NCI-H2081 (cell line): ENCODE measurements around the gene GOLGA1.
"Not testable (repeated sequence)": the region's sequence is repeated elsewhere in the genome, so short reads cannot be mapped to it uniquely, and the experiment has no call there.

ENCODE experiments used
- DNase-seq, 2 experiments: peaks; one replicate each; lab custom pipeline; 2025; lab: John Stamatoyannopoulos, UW

GOLGA1 gene, protein sequence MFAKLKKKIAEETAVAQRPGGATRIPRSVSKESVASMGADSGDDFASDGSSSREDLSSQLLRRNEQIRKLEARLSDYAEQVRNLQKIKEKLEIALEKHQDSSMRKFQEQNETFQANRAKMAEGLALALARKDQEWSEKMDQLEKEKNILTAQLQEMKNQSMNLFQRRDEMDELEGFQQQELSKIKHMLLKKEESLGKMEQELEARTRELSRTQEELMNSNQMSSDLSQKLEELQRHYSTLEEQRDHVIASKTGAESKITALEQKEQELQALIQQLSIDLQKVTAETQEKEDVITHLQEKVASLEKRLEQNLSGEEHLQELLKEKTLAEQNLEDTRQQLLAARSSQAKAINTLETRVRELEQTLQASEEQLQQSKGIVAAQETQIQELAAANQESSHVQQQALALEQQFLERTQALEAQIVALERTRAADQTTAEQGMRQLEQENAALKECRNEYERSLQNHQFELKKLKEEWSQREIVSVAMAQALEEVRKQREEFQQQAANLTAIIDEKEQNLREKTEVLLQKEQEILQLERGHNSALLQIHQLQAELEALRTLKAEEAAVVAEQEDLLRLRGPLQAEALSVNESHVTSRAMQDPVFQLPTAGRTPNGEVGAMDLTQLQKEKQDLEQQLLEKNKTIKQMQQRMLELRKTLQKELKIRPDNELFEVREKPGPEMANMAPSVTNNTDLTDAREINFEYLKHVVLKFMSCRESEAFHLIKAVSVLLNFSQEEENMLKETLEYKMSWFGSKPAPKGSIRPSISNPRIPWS

DNA sequence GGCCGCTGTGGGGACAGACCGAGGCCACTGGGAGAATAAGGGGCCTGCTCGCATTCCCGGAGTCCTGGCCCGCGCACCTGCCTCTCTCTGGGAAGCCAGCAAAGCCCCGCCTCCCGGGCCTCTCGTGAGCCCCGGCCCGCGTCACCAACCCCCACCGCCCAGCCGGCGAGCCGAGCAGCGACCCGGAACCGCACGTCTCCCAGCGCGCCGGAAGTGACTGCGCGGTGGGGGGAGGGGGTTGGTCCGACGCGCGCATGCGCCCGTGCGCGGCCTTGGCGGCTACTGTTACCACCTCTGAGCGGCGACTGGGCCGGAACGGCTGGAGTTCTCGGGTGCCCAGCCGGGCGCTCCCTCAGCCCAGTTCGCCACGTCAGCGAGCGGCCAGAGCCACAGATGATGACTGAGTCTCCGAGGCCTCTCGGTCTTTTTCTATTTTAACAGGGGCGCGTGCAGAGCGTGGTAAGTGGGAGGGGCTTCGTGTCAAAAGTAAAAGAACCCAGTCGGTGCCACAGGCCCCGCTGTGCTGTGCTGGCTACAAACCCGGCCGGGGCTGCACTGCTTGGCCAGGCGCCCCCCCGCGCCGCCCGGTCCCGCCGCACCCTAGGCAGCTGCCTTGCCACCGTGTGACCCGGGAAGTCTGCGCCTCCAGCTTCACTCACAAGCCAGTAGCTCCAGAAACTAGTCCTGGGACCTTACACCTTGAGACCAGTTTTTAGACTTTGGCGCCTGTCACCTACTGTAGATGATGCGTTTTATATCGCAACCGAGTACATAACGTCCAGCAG lies at the start of gene GOLGA1:
Gene GOLGA1, minus strand, starts transcription at position 190 of the 785 bp plus-strand sequence. CDS start 2,372 bp downstream, outside the sequence.
- DNase-seq: peak; percentile 95 to 96

DNA sequence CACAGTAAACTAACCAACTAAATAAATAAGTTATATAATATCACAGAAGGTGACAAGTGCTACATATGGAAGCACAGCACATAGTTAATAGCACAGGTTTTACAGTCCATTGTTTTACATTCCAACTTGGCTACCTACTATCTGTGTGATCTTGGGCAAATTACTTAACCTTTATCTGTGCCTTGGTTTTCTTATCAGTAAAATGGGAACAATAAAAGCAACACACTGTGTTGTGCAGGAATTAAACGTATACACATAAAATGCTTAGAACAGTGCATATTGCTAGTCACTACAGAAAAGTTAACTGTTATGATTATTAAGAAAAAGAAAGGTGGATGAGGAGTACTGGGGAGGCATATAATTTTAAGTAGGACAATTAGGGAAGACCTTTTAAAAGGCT lies 42.8 kb upstream of the GOLGA1 start:
- no peak for DNase-seq

DNA sequence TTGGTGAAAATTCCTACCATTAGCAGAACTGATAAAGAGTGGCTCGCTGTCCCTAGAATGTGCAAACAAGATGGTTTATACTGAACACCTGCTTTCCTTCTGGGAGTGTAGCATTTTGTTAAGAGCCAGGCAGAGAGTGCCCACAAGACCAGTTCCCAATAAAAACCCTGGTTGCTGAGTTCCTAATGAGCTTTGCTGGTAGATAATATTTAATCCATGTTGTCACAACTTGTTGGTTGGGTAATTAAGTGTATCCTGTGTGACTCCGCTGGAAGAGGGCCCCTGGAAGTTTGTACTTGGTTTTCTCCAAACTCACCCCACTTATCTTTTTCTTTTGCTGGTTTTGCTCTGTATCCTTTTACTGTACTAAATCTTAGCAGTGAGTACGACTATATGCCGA lies 39.5 kb upstream of the GOLGA1 start:
- DNase-seq: no peak

DNA sequence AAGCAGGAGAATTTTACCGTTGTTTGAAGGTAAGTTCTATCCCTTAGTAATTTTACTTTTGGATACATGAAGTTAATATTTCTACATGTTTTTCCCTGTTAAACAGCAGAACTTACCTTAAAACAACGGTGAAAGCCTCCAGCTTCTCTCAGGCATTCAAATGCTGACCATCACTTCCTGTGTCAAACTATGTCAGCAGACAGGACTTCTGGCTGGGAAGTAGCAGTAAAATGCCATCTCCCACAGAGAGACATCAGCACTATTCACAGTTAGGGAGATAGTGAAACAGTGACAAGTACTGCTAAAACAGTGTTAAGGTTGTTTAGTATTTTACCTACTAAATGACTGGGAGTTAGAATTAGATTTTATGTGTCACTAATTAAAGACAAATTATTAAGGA lies 34.2 kb upstream of the GOLGA1 start:
- no peak for DNase-seq

DNA sequence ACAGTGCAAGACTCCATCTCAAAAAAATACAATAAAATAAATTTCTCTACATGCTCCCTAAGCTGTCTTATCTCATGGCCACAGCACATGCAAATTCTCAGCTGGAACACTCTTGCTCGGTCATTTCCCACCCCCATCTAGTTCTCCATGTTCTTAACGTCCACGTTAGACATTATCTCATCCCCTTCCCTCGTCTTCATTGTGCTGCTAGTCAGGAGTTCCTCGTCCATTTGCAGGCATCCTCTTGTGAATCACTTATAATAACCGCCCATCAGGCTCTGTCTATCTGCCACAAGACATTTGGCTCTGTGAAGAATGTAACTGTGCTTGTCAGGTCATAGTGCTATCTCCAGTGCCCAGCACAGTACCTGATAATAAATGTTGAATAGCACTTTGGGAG lies 32.9 kb upstream of the GOLGA1 start:
- DNase-seq: no peak

DNA sequence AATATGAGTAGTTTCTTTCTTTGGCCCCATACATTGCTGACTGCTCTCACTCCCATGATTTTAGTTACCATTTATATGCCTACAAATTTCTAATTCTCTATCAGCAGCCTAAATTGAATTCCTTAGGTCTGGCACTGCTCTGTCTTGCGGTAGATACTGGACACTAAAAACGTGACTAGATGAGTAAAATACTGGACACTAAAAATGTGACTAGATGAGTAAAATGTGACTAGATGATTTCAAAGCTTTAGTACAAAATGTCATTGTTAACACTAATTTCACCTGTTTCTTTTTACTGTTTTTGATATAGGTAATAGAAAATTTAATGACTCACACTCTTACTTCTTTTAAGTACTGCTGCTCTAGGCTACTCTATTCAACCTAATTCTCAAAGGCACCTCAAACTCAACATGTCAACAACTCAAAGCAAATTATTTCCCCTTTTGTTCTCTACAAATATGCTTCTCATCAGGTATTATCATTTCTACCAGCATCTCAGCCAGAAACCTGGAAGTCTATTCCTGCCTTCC lies 31.4 kb upstream of the GOLGA1 start:
- DNase-seq: no peak

DNA sequence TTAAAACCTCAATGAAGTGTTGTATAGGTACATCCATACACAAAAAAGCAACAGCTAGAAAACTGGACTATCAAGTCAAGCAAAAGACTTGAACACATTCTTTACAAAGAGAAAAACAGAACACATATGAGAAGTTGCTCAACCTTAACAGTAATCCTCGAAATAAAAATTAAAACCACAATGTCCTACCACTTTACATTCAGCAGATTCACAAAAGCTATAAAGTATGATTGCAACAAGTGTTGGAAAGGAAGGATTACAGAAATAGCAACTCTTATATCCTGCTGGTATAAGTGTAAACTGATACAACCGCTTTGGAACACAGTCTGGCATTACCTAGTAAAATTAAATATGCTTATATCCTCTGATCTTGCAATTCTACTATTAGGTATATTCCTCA lies 28.5 kb upstream of the GOLGA1 start:
- no peak for DNase-seq

DNA sequence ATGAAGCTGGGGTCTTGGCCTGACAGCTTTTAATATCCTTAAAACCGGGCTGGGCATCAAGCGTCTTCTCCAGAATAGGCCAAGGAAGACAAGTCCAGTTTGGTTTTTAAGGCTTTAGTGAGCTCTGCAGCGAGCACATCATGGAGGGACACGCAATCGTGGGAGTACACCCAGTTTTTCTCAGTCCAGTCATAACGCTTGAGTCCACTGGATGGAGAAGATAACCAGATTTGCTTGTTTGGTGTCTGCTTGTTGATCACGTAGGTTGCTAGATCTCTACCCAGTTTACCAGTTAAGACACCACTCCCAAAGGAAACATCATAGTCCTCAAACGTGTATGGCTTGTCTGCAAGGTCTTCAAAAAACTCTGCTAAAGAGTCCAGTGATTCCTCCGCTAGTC lies 27.4 kb upstream of the GOLGA1 start:
- no peak for DNase-seq

DNA sequence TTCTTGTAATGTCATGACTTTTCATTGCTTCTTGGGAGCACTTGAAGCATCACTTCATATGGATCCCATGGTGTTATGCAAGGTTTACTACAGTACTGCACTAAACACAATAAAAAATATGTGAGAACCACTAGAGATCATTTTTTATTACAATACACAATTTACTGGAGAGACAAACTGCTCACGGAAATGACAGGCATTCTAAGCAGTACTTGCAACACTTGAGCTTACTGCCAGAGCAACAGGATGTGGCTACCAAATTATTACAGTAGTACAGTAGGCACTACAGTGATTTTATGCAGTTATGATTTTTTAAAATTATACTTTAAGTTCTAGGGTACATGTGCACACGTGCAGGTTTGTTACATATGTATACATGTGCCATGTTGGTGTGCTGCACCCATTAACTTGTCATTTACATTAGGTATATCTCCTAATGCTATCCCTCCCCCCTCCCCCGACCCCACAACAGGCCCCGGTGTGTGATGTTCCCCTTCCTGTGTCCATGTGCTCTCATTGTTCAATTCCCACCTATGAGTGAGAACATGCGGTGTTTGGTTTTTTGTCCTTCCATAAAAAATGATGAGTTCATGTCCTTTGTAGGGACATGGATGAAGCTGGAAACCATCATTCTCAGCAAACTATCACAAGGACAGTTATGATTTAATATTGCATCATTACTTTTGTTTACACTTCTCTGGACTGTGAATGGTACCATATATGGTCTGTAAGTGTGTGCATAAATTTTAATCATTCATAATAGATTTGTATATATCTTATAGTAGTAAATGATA lies 25.1 kb upstream of the GOLGA1 start:
- not testable (repeated sequence) for DNase-seq

DNA sequence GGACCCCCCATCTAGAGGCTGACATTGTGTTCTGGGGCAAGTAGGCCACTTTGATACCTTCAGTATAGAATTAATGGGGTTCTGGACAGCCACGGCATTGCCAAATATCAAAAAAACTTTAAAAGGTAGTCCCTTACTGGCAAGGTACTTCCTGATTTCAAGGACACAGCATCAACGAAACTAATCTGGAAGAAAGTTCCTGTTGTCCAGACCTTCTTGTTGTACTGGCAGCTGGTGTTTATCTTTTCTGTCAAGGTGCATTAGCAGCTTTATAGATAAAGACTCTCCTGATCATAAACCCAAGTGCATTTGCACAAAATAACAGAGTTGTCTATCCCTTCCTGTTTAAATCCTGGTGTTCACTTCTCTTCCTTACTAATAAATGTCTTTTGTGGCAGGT lies 23.7 kb upstream of the GOLGA1 start:
- no peak for DNase-seq

DNA sequence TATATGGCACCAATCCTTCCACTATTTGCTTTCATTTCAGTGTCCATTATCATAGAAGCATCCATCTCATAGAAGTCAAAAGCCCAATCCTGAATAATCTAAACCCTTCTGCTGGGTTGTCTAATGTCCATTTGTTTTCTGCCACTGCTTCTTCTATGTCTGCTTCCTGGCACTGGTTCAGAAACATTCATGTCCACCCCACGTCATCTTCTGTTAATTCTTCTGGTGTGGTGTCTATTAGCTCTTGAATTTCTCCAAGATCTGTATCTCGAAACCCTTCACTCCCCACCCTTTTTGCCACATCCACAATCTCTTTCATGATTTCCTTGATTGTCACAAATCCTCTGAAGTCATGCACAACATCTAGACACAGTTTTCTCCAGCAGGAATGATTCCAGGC lies 23.2 kb upstream of the GOLGA1 start:
- DNase-seq: no peak

DNA sequence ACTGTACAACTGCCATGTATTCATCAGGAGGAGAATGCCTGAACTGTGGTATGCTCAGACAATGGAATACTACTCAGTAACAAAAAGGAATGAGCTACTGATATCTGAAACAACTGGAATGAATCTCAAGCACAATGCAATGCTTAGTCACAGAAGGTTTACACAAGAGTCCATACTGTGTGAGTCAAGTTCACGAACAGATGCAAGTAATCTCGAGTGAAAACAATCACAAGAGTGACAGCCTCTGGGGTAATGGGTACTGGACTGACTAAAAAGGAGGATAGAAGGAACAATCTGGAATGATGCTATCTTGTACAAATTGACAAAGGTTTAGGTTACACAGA lies 19.5 kb upstream of the GOLGA1 start:
- DNase-seq: no peak

DNA sequence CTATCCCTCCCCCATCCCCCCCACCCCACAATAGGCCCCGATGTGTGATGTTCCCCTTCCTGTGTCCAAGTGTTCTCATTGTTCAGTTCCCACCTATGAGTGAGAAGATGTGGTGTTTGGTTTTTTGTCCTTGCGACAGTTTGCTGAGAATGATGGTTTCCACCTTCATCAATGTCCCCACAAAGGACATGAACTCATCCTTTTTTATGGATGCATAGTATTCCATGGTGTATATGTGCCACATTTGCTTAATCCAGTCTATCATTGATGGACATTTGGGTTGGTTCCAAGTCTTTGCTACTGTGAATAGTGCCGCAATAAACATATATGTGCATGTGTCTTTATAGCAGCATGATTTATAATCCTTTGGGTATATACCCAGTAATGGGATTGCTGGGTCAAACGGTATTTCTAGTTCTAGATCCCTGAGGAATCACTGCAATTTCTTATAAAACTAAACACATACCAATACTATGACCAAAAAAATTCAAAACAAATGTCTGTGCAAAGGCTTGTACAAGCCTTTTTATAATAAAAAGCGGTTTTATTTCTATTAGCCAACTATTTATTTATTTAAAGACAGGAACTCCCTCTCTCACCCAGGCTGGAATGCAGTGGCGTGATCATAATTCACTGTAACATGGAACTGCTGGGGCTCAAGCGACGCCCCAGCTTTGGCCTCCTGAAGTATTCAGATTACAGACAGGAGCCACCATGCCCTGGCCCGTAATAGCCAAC lies 19.0 kb upstream of the GOLGA1 start:
- DNase-seq: not testable (repeated sequence)

DNA sequence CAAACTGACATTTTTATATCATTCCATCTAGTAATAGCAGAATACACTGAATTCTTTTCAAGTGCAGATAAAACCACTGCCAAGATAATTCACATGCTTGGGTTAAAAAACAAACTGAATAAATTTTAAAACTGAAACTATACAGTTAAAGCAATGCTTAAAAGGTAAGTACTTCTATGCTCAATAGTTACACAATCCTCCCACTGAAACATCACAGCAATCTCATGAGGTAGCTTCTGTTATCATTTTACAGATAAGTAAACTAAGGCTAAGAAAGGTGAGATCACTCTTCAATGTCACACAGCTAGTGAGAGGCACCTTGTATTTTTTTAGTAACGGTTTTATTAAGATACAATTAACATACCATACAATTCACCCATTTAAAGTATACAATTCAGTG lies 13.4 kb upstream of the GOLGA1 start:
- no peak for DNase-seq

DNA sequence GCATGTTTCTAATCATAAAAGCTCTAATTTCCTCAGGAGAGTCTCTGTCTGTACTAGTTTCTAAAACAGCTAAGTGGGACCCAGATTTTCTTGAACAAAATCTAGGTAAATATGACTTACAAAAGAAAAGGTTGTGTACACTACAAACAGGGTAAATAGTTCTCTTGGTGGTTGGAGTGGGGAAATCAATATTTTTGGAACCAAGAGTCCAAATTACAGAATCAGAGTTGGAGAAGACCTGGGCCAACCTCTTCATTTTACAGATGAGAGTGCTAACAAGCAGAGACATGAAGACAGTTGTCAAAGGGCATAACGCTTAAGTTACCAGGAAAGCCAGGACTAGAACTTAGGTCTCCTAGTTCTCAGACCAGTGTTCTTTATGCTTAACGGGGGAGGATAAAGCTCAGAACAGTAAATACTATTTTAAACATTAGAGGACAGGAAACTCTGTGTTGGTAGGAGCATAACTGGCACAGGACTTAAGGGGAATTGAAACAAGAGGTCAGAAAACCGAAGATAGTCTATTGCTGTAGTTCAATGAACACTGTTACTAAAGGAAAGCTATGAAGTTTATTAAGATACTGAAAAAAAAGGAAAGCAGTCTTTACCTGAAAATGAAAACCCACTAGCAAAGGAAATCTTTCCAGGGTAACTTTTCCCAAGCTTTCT lies 9.3 kb upstream of the GOLGA1 start:
- DNase-seq: no peak

DNA sequence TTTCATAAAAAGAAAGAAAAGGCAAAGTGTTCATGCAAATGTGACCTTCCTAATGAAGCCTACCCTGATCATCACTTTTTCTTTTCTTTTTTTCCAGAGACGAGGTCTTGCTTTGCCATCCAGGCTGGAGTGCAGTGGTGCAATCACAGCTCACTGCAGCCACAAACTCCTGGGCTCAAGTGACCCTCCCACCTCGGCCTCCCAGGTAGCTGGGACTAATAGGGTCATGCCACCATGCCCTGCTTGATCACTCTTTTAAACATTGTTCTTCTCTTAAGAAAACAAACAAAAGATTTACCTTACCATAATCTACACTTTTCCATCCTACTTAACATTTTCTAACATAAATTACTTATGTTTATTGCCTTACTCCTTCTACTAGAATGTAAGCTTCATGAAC lies 8.5 kb upstream of the GOLGA1 start:
- no peak for DNase-seq

DNA sequence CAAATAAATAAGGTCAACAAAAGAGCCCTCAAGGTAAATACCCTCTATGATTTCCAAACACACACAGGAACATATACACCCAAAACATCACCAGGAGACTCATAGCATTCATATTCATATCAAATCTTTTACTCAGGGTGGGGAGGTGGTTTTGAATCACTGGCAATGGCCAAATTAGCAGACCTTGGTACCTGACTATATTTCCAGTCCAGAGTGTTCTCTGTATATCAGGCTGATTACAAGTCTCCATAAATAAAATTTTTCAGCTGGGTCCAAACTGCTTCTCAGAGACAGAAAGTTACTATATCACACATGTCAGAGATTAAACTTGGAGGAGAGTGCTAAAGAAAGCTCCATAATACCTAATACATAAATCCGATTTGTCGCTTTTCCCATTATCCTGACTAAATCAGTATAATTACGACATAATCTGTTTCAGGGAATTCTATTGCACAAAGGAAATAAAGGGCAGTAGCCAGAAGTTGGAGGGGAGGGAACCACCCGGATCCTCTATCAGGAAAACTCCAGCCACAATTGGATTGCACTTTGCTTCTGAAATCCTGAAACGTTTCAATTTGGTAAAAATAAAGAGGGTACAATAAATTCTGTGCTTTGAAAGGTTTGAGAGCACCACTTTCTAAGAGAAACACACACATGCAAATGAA lies 7.0 kb upstream of the GOLGA1 start:
- no peak for DNase-seq

DNA sequence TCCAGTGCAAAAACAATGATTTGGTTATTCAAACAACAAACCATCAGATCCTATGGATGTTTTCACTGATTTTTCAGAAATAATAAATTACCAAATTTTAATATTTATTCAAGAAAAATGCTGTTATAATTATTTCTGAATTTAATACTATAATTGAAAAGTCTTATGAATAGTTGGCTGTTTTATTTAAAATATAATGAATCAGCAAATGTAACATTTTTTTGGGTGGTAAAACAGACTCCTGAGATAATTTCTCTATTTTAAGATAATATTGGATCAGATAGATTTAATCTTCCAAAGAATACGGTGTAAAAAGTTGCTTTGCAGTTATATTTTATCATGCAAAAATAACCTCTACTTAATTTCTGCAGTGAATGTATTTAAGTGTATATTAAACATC lies 5.3 kb upstream of the GOLGA1 start:
- no peak for DNase-seq

DNA sequence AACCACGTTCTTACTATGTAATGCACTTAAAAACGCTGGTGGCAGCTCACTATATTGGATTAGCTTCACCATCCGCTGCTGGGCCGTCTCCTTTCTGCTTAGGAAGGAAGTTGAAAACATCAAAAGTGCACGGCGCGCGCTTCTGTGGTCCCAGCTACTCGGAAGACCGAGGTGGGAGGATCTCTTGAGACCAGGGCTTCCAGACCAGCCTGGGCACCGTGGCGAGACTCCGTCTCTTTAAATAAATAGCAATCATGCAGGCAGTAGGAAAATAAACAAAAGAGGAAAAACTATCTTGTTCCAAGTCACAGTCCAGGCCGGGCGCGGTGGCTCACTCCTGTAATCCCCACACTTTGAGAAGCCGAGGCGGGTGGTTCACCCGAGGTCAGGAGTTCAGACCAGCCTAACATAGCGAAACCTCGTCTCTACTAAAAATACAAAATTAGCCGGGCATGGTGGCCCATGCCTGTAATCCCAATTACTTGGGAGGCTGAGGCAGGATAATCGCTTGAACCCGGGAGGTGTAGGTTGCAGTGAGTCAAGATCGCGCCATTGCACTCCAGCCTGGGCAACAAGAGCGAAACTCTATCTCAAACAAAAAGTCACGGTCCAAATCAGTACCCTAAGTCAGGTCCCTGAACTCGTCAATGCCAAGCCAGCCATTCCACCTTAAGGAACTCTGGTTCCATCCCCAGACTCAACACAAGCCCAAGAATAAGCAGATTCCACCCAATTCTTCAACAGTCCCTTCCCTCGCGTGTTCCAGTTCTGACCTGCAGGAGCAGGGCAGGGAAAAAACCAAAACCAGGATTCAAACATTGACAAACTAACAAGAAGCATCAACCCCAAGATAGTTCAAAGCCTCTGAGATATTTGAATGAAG lies 1.0 kb upstream of the GOLGA1 start:
- peak; percentile 7 to 47 for DNase-seq
